DND-41 (cell line): ENCODE results near the gene MAOB.
"Not testable (repeated sequence)": the region's sequence is repeated elsewhere in the genome, so short reads cannot be mapped to it uniquely, and the experiment has no call there.

Experiments used
- ATAC-seq: fragments of 200-7000 bp; cut with Tn5 transposase; 3 replicates; pipeline ENCODE4 v1.9.1; 2021; ENCODE audit warnings: low read depth; ENCODE audit not compliant: insufficient read depth
- DNase-seq: peaks from one replicate; pipeline ENCODE4 v3.0.0-alpha.2; 2020
- H2AFZ ChIP-seq: 2 replicates; pipeline ENCODE4 v1.6.0; 2012; ENCODE audit warnings: low read depth, low read length
- H3K27ac ChIP-seq: 2 replicates; pipeline ENCODE4 v1.5.1; 2012; ENCODE audit warnings: low read length, inconsistent platforms
- H3K27me3 ChIP-seq: fragments of 200-600 bp; sonication (generic); 2 replicates; pipeline ENCODE4 v1.6.0; 2012; ENCODE audit warnings: low read length, mild to moderate bottlenecking, inconsistent platforms; ENCODE audit not compliant: insufficient read depth, poor library complexity
- H3K36me3 ChIP-seq: 2 replicates; pipeline ENCODE4 v1.5.1; 2012; ENCODE audit warnings: low read length, inconsistent platforms; ENCODE audit not compliant: insufficient read depth
- H3K4me1 ChIP-seq: 2 replicates; pipeline ENCODE4 v1.5.1; 2012; ENCODE audit warnings: mild to moderate bottlenecking, low read length; ENCODE audit not compliant: insufficient read depth
- H3K4me2 ChIP-seq: 2 replicates; pipeline ENCODE4 v1.6.0; 2012; ENCODE audit warnings: mild to moderate bottlenecking, moderate library complexity, low read length, inconsistent platforms; ENCODE audit not compliant: insufficient read depth
- H3K4me3 ChIP-seq, 2 experiments: fragments of 200-600 bp in 1 of 2; shearing (Covaris generic) in 1 of 2; 2 replicates each; pipeline ENCODE4 v1.5.1; 2012 to 2016; ENCODE audit warnings: inconsistent platforms in 2 of 2, low read length in 2 of 2, mild to moderate bottlenecking in 2 of 2, low read depth in 1 of 2, moderate library complexity in 1 of 2
- H3K79me2 ChIP-seq: 2 replicates; pipeline ENCODE4 v1.6.0; 2012; ENCODE audit warnings: low read length, inconsistent platforms; ENCODE audit not compliant: insufficient read depth
- H3K9ac ChIP-seq: 2 replicates; pipeline ENCODE4 v1.6.0; 2012; ENCODE audit warnings: low read depth, mild to moderate bottlenecking, inconsistent platforms, low read length, moderate library complexity
- H3K9me3 ChIP-seq: 2 replicates; pipeline ENCODE4 v1.5.1; 2012; ENCODE audit warnings: low read length, moderate library complexity, mild to moderate bottlenecking, inconsistent platforms; ENCODE audit not compliant: insufficient read depth, severe bottlenecking
- H4K20me1 ChIP-seq: 2 replicates; pipeline ENCODE4 v1.6.0; 2012; ENCODE audit warnings: low read length; ENCODE audit not compliant: insufficient read depth
- CTCF ChIP-seq: IDR thresholded peaks from 2 replicates; pipeline ENCODE4 v1.5.1; 2012; ENCODE audit warnings: borderline replicate concordance, low read length, moderate library complexity, mild to moderate bottlenecking; ENCODE audit not compliant: poor library complexity, severe bottlenecking; ENCODE audit errors: extremely low read depth
- EZH2 ChIP-seq: IDR thresholded peaks from 3 replicates; pipeline ENCODE4 v1.6.1; 2012; ENCODE audit warnings: borderline replicate concordance, low read depth, mild to moderate bottlenecking, moderate library complexity, low read length, inconsistent platforms; ENCODE audit not compliant: severe bottlenecking

Gene MAOB

DNA sequence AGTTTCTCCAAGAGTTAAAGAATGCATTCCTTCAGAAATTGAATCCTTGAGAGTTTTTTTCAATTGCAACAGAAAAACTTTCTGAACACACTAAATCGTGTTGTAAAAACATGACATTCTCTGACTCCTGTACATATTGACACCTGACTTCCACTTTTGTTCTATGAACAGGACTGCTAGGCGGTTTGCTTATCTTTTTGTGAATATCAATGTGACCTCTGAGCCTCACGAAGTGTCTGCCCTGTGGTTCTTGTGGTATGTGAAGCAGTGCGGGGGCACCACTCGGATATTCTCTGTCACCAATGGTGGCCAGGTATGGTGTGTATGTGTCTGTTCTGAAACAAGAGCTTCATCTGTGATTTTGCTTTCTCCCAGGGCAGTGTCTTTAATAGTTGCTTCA is 154.2 kb downstream of the MAOB start:
- ATAC-seq (0 out of 3 replicates have a peak, but pooled peaks have one; percentile 35), DNase-seq (peak; percentile 6)
- no peak overlapping the region for H3K4me2 ChIP-seq
- no peaks in the 10 kb centered on the region for H4K20me1 ChIP-seq
- H3K79me2 ChIP-seq: no peaks in the 10 kb centered on the region
- 0 out of 2 replicates have a peak, but pooled peaks cover 2% of the 10 kb centered on the region for H3K4me1 ChIP-seq
- no peak overlapping the region for H3K4me3 ChIP-seq
- H2AFZ ChIP-seq: no peak overlapping the region
- no peaks in the 10 kb centered on the region for H3K9me3 ChIP-seq
- H3K27ac ChIP-seq: no peak overlapping the region
- H3K27me3 ChIP-seq: no peaks in the 10 kb centered on the region
- no peak for TF ChIP-seq CTCF
- no peak for TF ChIP-seq EZH2
- H3K36me3 ChIP-seq: no peaks in the 10 kb centered on the region
- H3K9ac ChIP-seq: no peak overlapping the region

GRCh38 chrX:43727254-43727653 is 155.0 kb downstream of the MAOB start:
- H3K79me2 ChIP-seq, H3K4me1 ChIP-seq, ATAC-seq, H3K9me3 ChIP-seq, H3K9ac ChIP-seq, H3K27me3 ChIP-seq, H3K4me2 ChIP-seq, H4K20me1 ChIP-seq, DNase-seq, H3K36me3 ChIP-seq, H3K27ac ChIP-seq, H3K4me3 ChIP-seq, H2AFZ ChIP-seq: not testable (repeated sequence)

GRCh38 chrX:43725227-43725626 is 157.0 kb downstream of the MAOB start:
- not testable (repeated sequence) for H2AFZ ChIP-seq, ATAC-seq, H3K36me3 ChIP-seq, H3K4me2 ChIP-seq, H3K9ac ChIP-seq, H3K27ac ChIP-seq, H3K9me3 ChIP-seq, H3K4me1 ChIP-seq, H3K79me2 ChIP-seq, H4K20me1 ChIP-seq, DNase-seq, H3K4me3 ChIP-seq, H3K27me3 ChIP-seq

DNA sequence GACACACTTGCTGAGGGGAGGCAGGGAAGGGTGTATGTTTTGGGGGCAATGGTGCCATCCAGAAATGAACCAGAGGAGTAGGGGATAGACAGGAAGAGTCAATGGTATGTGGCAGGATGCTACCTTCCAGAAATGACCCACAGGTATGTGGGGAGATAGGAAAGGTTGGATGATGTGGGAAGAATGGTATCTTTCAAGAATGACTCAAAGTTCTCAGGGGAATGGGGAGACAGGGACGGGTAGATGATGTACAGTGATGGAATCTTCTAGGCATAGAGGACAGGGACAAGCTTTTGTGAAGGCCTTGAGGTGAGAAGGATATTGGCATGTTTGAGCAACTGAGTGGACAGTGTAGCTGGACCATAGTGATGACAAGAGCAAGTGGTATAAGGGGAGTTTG is 161.3 kb downstream of the MAOB start:
- no peaks in the 10 kb centered on the region for H3K27me3 ChIP-seq
- no peak for TF ChIP-seq EZH2
- no peak for TF ChIP-seq CTCF
- H3K79me2 ChIP-seq: no peaks in the 10 kb centered on the region
- H3K27ac ChIP-seq: no peak overlapping the region
- H3K4me2 ChIP-seq: no peak overlapping the region
- H3K4me1 ChIP-seq: no peaks in the 10 kb centered on the region
- no peak overlapping the region for H3K4me3 ChIP-seq
- no peaks in the 10 kb centered on the region for H3K9me3 ChIP-seq
- H2AFZ ChIP-seq: no peak overlapping the region
- DNase-seq: no peak
- ATAC-seq: no peak
- H4K20me1 ChIP-seq: no peaks in the 10 kb centered on the region
- no peak overlapping the region for H3K9ac ChIP-seq
- no peaks in the 10 kb centered on the region for H3K36me3 ChIP-seq
